NCI-H524 treated with DMSO at 0.1 percent for 48 hours (cell line): ENCODE measurements around the gene FFAR3.
"Not testable (repeated sequence)": the region's sequence is repeated elsewhere in the genome, so short reads cannot be mapped to it uniquely, and the experiment has no call there.

ENCODE experiments used
- DNase-seq: peaks from one replicate; lab custom pipeline; 2025; lab: John Stamatoyannopoulos, UW

FFAR3 gene

DNA sequence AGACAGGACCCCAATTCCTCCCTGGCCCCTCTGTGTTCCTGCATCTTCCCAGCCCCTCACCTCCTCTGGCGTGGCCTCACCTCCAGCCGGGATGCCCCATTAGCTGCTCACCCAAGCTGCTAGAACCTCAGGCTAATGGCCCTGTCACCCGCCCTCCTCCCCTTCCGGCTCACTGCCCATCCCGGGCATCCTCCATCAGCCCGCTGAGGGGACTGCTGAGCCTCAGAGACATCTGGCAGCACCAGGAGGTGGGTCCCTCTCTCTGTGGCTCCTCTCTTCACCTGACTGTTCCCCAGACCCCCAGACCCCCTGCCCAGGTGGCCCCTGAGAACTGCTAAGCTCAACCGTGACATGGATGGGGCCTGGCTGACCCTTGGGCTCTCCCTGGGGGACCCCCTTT lies 7.7 kb upstream of the FFAR3 start:
- no peak for DNase-seq

DNA sequence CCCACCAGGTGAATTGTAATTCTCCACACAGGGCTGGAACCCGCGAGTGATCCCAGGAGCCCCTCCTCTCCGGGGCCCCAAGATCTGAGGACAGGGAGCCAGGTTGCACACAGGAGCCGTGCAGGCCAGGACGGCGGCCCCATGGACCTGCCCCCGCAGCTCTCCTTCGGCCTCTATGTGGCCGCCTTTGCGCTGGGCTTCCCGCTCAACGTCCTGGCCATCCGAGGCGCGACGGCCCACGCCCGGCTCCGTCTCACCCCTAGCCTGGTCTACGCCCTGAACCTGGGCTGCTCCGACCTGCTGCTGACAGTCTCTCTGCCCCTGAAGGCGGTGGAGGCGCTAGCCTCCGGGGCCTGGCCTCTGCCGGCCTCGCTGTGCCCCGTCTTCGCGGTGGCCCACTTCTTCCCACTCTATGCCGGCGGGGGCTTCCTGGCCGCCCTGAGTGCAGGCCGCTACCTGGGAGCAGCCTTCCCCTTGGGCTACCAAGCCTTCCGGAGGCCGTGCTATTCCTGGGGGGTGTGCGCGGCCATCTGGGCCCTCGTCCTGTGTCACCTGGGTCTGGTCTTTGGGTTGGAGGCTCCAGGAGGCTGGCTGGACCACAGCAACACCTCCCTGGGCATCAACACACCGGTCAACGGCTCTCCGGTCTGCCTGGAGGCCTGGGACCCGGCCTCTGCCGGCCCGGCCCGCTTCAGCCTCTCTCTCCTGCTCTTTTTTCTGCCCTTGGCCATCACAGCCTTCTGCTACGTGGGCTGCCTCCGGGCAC lies 6.7 kb upstream of the FFAR3 start:
- no peak for DNase-seq

- no peak for DNase-seq
Measured at GRCh38 chr19:35352177-35352447, 6.1 kb upstream of the FFAR3 start.

DNA sequence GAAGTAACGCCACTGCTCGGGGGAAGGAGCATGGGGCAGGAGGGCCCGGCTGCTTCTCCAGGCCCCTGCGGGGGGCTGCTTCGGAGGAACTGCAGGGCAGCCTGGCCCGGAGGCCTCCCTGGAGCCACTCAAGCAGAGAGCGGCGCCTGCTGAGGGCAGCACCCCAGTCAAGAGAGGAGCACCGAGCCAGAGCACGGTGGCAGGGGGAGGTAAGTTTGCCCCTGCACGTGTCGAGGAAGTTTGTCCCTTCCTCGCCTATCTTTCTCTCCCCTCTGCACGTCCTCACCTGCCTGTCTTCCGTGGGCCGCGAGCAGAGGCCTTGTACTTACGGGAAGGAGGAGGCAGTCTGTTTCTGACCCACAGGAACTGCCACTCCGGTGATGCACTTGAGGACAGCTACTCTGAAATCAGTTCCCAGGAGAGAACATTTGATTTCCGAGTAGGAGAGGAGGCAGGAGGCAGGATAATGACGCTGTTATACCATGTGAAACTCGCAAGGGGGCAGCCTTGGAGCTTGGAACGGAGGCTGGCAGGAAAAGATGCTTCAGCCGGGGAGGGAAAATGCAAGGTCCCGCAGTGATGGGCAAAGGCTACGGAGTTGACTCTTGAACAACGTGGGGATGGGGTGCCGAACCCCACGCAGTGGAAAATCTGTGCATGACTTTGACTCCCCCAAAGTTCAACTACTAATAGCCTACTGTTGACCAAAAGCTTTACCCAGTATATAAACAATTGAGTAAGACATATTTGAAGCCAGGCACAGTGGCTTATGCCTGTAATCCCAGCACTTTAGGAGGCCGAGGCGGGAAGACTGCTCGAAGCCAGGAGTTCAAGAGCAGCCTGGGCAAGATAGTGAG lies 5.6 kb upstream of the FFAR3 start:
- DNase-seq, result peak; percentile 29

DNA sequence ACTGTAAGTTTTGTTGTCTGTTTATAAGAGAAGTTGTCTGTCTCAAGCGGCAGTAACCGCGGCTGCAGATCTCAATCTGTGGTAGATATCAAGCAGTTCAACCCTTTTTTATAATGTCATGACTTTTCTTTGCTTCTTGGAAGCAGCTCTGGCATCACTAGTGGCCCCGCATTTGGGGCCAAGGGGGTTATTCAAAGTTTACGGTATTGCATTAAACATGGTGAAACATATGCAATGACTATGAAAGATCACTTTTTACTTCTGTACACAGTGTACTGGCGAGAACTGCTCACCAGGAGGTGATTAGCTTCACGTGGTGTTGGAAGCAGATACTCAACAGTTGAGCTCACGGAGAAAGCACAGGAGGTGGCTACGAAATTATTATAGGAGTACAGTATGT lies 4.6 kb upstream of the FFAR3 start:
- DNase-seq, result no peak

GRCh38 chr19:35354898-35355297 lies 3.4 kb upstream of the FFAR3 start:
- DNase-seq, result no peak

DNA sequence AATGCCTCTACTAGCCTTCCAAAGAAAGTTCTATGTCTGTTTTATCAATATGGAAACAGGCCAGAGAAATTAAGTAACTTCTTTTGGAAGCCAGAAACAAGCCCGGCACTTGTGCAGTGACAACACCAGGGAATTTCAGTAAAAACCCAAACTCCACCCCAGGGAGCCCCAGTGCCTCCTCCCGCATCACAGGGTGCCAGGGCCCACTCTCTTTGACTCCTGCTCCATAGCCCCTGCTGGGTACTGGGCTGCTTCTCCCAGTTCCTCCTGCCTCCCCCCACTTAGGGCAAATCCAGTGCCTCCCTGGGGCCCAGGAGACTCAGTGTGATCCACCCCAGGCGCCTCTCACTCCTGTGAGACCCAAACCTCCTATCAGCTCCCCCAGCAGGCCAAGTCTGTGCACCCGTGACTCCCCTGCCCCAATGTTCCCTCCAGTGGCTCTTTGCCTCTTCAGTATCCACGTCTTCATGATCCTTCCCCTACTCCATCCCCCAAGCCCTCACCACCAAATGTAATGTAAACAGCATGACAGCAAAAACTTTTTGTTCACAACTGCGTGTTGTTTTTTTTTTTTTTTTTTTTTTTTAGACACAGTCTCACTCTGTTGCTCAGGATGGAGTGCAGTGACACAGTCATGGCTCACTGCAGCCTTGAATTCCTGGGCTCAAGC lies 2.3 kb upstream of the FFAR3 start:
- no peak for DNase-seq

DNA sequence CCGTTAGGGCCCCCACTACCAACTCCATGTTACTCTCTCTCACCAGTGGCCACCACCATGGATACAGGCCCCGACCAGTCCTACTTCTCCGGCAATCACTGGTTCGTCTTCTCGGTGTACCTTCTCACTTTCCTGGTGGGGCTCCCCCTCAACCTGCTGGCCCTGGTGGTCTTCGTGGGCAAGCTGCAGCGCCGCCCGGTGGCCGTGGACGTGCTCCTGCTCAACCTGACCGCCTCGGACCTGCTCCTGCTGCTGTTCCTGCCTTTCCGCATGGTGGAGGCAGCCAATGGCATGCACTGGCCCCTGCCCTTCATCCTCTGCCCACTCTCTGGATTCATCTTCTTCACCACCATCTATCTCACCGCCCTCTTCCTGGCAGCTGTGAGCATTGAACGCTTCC lies 574 bp downstream of the FFAR3 start:
- DNase-seq, result not testable (repeated sequence)

DNA sequence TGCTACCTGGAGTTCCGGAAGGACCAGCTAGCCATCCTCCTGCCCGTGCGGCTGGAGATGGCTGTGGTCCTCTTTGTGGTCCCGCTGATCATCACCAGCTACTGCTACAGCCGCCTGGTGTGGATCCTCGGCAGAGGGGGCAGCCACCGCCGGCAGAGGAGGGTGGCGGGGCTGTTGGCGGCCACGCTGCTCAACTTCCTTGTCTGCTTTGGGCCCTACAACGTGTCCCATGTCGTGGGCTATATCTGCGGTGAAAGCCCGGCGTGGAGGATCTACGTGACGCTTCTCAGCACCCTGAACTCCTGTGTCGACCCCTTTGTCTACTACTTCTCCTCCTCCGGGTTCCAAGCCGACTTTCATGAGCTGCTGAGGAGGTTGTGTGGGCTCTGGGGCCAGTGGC lies 1.1 kb downstream of the FFAR3 start:
- DNase-seq, result not testable (repeated sequence)

DNA sequence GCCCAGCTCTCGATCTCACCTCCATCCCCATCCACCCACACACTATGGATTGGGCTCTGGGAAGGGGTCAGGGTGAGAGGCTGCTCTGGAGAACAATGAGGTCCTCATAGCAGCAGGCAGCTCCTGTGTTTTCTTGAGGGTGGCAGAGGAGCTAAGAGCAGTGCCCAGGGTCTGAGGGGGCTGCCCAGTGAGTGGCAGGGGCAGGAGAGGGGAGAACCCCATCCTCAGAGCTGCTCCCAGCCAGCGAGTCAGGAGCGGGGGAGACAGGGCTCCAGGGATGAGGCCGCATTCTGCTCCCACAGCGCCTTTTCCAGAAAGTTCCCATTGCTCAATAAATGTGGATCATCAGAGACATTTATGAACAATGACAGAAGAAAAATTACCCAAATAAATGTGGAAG lies 1.8 kb downstream of the FFAR3 start:
- not testable (repeated sequence) for DNase-seq

DNA sequence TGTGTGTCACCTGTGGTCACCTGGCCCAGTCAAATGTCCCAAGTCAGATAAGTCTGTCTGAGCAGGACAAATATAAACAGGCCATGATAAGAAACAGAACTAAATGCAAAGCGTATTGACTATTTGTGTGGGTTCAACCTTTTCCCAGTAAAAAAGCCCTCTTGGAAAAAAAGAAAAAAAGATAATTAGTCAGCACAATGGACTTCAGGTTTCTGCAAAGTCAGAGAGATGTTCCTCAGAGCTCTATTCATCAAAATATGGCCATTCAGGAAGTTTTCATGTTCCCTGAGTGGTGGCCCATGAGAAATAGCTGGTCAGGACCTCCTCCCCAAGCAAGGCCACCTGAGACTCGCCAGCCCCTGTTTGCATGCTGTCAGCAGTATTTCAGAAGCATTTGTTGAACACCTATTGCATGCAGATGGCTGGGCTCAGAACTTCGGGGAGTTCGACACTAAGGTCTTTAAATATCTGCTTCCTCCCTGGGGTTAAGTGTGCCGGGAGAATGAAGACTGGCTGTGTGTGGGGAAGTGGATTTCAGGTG lies 2.7 kb downstream of the FFAR3 start:
- DNase-seq, result no peak

DNA sequence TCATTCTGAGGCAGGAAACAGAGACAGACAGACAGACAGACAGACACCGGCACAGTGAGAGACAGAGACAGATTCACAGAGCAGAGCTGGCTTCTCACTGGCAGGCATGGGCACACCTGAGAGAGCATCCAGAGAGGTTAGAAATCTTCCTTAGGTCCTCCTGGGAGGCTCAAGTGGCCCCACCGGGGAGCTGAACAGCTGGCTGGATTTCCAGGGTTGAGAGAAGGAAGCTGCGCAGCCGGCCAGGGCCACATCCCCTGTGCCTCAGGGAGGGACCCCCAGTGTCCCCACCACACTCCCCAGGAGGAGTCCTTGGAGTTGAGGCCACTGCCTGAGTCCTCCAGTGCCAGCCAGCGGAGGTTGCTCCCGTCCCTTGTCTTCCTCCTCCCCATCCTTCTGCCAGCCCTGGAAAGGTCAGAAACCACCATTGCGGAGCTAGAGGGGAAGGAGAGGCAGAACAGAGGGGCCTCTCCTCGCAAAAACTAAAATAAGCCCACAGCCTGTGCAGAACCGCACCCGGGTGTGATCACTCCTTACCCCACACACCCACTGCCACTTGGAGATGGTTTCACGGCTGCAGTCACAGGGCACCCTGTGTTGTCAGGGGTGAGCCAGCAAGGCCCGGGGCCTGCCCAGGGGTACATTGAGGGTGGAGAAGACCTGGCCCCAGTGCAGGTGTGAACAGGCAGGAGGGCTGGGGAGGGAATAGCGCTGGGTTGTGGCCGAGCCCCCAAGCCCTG lies 4.2 kb downstream of the FFAR3 start:
- DNase-seq, result no peak

- DNase-seq, result no peak
Measured at GRCh38 chr19:35363001-35363590, 4.8 kb downstream of the FFAR3 start.

DNA sequence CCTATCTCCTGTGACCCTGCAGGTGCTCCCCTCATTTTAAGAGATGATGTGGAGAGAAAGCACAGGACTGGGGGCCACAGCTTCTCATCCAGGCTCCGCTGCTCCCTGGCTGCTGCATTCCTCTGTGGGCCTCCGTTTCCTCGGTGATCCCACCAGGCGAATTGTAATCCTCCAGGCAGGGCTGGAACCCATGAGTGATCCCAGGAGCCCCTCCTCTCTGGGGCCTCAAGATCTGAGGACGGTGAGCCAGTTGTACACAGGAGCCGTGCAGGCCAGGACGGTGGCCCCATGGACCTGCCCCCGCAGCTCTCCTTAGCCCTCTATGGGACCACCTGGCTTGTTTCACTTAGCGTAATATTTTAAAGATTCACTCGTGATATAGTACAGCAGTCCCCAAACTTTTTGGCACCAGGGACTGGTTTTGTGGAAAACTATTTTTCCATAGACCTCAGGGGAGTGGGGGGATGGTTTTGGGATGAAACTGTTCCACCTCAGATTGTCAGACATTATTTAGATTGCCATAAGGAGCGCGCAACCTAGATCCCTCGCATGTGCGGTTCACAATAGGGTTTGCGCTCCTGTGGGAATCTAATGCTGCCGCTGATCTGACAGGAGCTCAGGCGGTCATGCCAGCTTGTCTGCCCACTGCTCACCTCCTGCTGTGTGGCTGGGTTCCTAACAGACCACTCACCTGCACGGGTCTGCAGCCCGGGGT lies 5.6 kb downstream of the FFAR3 start:
- no peak for DNase-seq

DNA sequence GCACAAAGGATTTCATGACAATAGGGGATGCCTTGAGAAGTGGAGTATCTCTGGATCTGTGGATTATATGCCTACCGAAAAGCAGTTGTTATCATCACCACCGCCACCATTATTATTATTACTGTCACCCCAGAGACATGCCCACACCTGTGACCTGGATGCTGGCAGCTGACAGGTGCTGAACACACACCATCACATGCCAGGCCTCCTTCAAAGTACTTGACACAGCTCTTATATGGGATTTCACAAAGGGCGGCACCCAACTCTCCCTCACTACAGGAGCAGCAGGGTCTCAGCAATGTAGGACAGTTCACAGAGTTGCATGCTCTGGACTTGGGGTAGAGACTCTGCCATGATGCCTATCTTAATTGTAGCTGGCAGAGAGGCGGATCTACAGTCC lies 7.0 kb downstream of the FFAR3 start:
- no peak for DNase-seq

DNA sequence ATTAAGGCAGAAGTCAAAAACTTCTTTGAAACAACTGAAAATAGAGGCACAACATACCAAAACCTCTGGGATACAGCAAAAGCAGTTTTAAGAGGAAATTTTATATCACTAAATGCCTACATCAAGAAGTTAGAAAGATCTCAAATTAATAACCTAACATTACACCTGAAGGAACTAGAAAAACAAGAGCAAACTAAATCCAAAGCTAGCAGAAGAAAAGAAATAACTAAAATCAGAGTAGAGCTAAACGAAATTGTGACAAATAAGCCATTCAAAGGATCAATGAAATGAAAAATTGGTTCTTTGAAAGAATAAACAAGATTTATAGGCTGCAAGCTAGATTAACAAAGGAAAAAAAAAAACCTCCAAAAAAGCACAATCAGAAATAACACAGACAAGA lies 10.1 kb downstream of the FFAR3 start:
- DNase-seq, result no peak

DNA sequence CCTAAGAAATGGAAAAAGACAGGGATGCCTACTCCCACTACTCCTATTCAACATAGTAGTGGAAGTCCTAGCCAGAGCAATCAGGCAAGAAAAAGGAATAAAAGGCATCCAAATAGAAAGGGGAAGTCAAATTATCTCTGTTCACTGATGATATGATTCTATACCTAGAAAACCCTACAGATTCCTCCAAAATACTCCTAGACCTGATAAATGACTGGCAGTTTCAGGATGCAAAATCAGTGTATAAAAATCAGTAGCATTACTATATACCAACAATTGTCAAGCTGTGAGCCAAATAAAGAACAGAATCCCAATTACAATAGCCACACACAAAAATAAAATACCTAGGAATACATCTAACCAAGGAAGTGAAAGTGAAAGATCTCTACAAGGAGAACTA lies 11.3 kb downstream of the FFAR3 start:
- no peak for DNase-seq

DNA sequence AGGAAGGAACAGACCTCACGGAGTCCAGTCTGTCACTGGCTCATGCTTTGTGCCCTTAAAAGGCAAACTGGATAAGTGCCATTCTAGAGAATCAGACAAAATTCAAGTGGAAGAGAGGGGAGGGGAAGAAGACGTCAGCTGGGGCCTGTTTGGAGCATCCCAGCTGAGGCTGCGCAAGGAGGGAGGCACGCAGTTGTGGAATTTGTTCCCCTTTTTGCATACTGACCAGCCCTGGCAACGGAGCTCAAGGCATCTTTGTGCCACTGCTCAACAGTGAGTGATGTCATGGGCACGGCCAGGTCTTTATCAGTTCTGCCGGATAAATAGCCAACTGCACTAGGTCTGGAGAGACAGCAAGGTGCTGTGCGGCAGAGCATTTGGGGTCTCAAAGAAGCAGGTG lies 12.5 kb downstream of the FFAR3 start, which contains the start of gene GPR42:
Gene GPR42, plus strand, starts transcription at position 347 of the 400 bp plus-strand sequence. CDS start 292 bp downstream, outside the sequence.
- DNase-seq, result no peak

DNA sequence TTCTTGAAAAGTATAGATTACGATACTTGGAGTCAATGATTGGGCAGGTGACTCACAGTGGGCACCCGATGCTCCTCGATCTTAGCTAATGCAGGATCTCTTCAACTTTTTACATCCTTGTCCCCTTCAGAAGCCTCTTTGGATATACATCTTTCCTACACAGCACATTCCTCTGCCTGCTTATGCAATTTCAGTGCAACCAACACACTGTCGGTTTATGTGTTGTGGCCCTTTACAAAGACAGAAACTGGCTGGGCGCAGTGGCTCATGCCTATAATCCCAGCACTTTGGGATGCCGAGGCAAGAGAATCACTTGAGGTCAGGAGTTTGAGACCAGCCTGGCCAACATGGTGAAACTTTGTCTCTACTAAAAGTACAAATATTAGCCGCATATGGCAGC lies 15.2 kb downstream of the FFAR3 start:
- no peak for DNase-seq

DNA sequence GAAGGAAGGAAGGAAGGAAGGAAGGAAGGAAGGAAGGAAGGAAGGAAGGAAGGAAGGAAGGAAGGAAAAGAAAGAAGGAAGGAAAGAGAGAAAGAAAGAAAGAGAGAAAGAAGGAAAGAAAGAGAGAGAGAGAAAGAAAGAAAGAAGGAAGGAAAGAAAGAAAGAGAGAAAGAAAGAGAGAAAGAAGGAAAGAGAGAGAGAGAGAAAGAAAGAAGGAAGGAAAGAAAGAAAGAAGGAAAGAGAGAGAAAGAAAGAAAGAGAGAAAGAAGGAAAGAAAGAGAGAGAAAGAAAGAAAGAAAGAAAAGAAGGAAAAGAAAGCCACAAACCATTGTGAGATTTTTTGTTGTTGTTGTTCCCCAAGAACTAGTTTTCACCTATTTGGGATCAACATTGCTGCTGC lies 15.8 kb downstream of the FFAR3 start:
- DNase-seq, result not testable (repeated sequence)
